ENCODE results near the gene MCF2L.

The MCF2L gene

GRCh38 chr13:113126265-113127150 lies 157.5 kb downstream of the MCF2L start:
- no peak for DNase-seq (ENCODE audit: low read depth, low spot score)
- no peak for TF ChIP-seq CTCF (IDR thresholded peaks at IDR 0.05; ENCODE audit: low read depth, low read length)
- H3K4me3 ChIP-seq (ENCODE audit: low read depth, low read length), result no peak overlapping the region
- in situ Hi-C loops (cut with HindIII; ENCODE audit: low sequenced_read_pairs), result no loop called here

- no peak overlapping the region for H3K4me3 ChIP-seq (ENCODE audit: low read depth, low read length)
- DNase-seq (ENCODE audit: low read depth, low spot score), result no peak
- TF ChIP-seq CTCF (IDR thresholded peaks at IDR 0.05; ENCODE audit: low read depth, low read length), result no peak
- in situ Hi-C loops (cut with HindIII; ENCODE audit: low sequenced_read_pairs), result no loop called here
Observed at GRCh38 chr13:113129480-113129879, 160.5 kb downstream of the MCF2L start.

GRCh38 chr13:113129921-113130750 lies 161.1 kb downstream of the MCF2L start:
- peak overlapping the region; percentile 5 for H3K4me3 ChIP-seq (ENCODE audit: low read depth, low read length)
- in situ Hi-C loops (cut with HindIII; ENCODE audit: low sequenced_read_pairs), result no loop called here
- TF ChIP-seq CTCF (IDR thresholded peaks at IDR 0.05; ENCODE audit: low read depth, low read length), result no peak
- DNase-seq (ENCODE audit: low read depth, low spot score), result no peak

GRCh38 chr13:113135281-113135760 lies 166.3 kb downstream of the MCF2L start:
- no peak overlapping the region for H3K4me3 ChIP-seq (ENCODE audit: low read depth, low read length)
- in situ Hi-C loops (cut with HindIII; ENCODE audit: low sequenced_read_pairs), result no loop called here
- DNase-seq (ENCODE audit: low read depth, low spot score), result no peak
- TF ChIP-seq CTCF (IDR thresholded peaks at IDR 0.05; ENCODE audit: low read depth, low read length), result no peak

- no peak for TF ChIP-seq CTCF (IDR thresholded peaks at IDR 0.05; ENCODE audit: low read depth, low read length)
- no peak overlapping the region for H3K4me3 ChIP-seq (ENCODE audit: low read depth, low read length)
- in situ Hi-C loops (cut with HindIII; ENCODE audit: low sequenced_read_pairs), result no loop called here
- no peak for DNase-seq (ENCODE audit: low read depth, low spot score)
Observed at GRCh38 chr13:113137691-113138298, 168.8 kb downstream of the MCF2L start.

Measured in astrocyte of the spinal cord (primary cell).